ENCODE data around the gene BBOX1. TPM values are rescaled to one million over a fixed set of nuclear protein-coding genes. Genes with fewer than 3 reads are reported as not detected.

Gene BBOX1
- polyA plus RNA-seq, 3 donors, result not detected

DNA sequence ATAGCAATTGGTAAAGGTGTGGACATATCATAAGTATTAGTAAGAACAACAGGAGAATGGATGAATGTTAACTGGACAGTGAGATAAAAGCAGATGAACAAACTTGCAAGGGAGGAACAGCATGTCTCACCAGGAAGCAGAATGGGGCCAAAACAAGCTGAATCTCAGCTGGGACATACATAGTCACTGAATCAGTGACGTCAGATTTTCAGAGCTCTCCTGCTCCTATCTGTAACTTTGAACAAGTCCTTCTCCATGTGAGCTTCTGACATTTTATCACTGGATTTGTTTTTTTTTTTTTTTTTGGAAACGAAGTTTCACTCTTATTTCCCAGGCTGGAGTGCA lies 118.7 kb downstream of the BBOX1 start:
- H3K9me3 ChIP-seq (replicated peaks in 1 of 2; ENCODE audit: control insufficient read depth in 1 of 2, insufficient read depth in 1 of 2, low read length in 2 of 2), result no peaks in the 10 kb centered on the region
- intact Hi-C loops (cut with micrococcal nuclease), result no loop called here

DNA sequence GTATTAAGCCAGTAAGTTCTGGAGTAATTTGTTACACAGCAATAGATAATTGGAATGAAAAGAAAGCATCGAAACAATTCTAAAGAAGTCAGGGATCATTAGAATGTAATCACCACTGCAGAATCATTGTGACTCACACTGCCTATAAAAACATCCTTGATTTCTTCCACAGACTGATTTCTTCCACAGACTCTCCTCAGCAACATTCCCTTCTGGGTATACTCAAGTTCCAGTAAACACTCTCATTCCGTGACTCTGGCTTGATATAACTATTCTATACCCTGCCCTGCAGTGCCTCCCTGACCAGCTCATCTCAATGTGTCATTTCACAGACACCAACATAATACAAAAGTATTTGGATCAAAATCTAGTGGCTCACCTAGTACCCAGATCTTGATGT lies 120.5 kb downstream of the BBOX1 start:
- Histone ChIP-seq H3K4me1 (ENCODE audit: control insufficient read depth in 1 of 2, insufficient read depth in 2 of 2, low read length in 2 of 2) (no peaks in the 10 kb centered on the region), H3K79me2 (ENCODE audit: insufficient read depth, low read length) (no peaks in the 10 kb centered on the region), H3K4me3 (replicated peaks in 1 of 3; ENCODE audit: low read depth in 2 of 3, low read length in 3 of 3) (no peak overlapping the region), H3K27ac (ENCODE audit: low read depth in 1 of 2, low read length in 2 of 2) (no peak overlapping the region), H3K27me3 (ENCODE audit: control insufficient read depth in 2 of 2, insufficient read depth in 2 of 2, low read length in 2 of 2) (no peaks in the 10 kb centered on the region), H3K9me3 (replicated peaks in 1 of 2; ENCODE audit: control insufficient read depth in 1 of 2, insufficient read depth in 1 of 2, low read length in 2 of 2) (no peaks in the 10 kb centered on the region), H3K36me3 (replicated peaks in 1 of 2; ENCODE audit: control insufficient read depth in 1 of 2, insufficient read depth in 2 of 2, low read length in 2 of 2) (no peaks in the 10 kb centered on the region), H4K20me1 (ENCODE audit: insufficient read depth, low read length) (no peaks in the 10 kb centered on the region), H3K9ac (ENCODE audit: insufficient read depth, low read length, poor library complexity, severe bottlenecking) (no peak overlapping the region), H2AFZ (ENCODE audit: insufficient read depth, low read depth, low read length, poor library complexity, severe bottlenecking) (no peak overlapping the region), H3K4me2 (replicated peaks; ENCODE audit: extremely low read depth, low read length, poor library complexity, severe bottlenecking) (no peak overlapping the region)
- H3K36me3 Mint-ChIP-seq, result no peaks in the 10 kb centered on the region
- TF ChIP-seq, protein P1, sequence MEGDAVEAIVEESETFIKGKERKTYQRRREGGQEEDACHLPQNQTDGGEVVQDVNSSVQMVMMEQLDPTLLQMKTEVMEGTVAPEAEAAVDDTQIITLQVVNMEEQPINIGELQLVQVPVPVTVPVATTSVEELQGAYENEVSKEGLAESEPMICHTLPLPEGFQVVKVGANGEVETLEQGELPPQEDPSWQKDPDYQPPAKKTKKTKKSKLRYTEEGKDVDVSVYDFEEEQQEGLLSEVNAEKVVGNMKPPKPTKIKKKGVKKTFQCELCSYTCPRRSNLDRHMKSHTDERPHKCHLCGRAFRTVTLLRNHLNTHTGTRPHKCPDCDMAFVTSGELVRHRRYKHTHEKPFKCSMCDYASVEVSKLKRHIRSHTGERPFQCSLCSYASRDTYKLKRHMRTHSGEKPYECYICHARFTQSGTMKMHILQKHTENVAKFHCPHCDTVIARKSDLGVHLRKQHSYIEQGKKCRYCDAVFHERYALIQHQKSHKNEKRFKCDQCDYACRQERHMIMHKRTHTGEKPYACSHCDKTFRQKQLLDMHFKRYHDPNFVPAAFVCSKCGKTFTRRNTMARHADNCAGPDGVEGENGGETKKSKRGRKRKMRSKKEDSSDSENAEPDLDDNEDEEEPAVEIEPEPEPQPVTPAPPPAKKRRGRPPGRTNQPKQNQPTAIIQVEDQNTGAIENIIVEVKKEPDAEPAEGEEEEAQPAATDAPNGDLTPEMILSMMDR (IDR thresholded peaks at IDR 0.05), result no peak
- H3K4me3 Mint-ChIP-seq, result no peak overlapping the region
- H3K4me1 Mint-ChIP-seq, result no peaks in the 10 kb centered on the region
- no peak for DNase-seq
- H3K9me3 Mint-ChIP-seq, result no peaks in the 10 kb centered on the region
- WGBS (ENCODE audit: insufficient coverage), result 78% methylated on average over 1 of the region's 2 CpGs
- H3K27me3 Mint-ChIP-seq (ENCODE audit: low read depth in 3 of 3), result peaks cover 0 to 4% (median 0%) of the 10 kb centered on the region in 3 donors
- no peak overlapping the region for H3K27ac Mint-ChIP-seq
- intact Hi-C loops (cut with micrococcal nuclease), result no loop called here

More for the DNA sequence above, 118.7 kb downstream of the BBOX1 start:
- no peaks in the 10 kb centered on the region for H3K27me3 ChIP-seq (ENCODE audit: control insufficient read depth in 2 of 2, insufficient read depth in 2 of 2, low read length in 2 of 2)
- no peak overlapping the region for H3K27ac ChIP-seq (ENCODE audit: low read depth in 1 of 2, low read length in 2 of 2)
- WGBS (ENCODE audit: insufficient coverage), result 80% methylated on average over 1 of the region's 2 CpGs
- Mint-ChIP-seq H3K9me3 (no peaks in the 10 kb centered on the region), H3K4me1 (no peaks in the 10 kb centered on the region), H3K27ac (no peak overlapping the region), H3K36me3 (no peaks in the 10 kb centered on the region), H3K4me3 (no peak overlapping the region), H3K27me3 (ENCODE audit: low read depth in 3 of 3) (peaks cover 0 to 4% (median 0%) of the 10 kb centered on the region in 3 donors)
- no peaks in the 10 kb centered on the region for H3K4me1 ChIP-seq (ENCODE audit: control insufficient read depth in 1 of 2, insufficient read depth in 2 of 2, low read length in 2 of 2)
- DNase-seq, result no peak
- H3K36me3 ChIP-seq (replicated peaks in 1 of 2; ENCODE audit: control insufficient read depth in 1 of 2, insufficient read depth in 2 of 2, low read length in 2 of 2), result no peaks in the 10 kb centered on the region
- H4K20me1 ChIP-seq (ENCODE audit: insufficient read depth, low read length), result no peaks in the 10 kb centered on the region
- no peak overlapping the region for H3K9ac ChIP-seq (ENCODE audit: insufficient read depth, low read length, poor library complexity, severe bottlenecking)
- H3K79me2 ChIP-seq (ENCODE audit: insufficient read depth, low read length), result no peaks in the 10 kb centered on the region
- no peak overlapping the region for H3K4me2 ChIP-seq (replicated peaks; ENCODE audit: extremely low read depth, low read length, poor library complexity, severe bottlenecking)
- H2AFZ ChIP-seq (ENCODE audit: insufficient read depth, low read depth, low read length, poor library complexity, severe bottlenecking), result no peak overlapping the region
- H3K4me3 ChIP-seq (replicated peaks in 1 of 3; ENCODE audit: low read depth in 2 of 3, low read length in 3 of 3), result no peak overlapping the region
- TF ChIP-seq, protein P1 (IDR thresholded peaks at IDR 0.05), result no peak

Data from CD14-positive monocyte (primary cell).